ENCODE measurements around the gene MYO18A.

GRCh38 chr17:29066606-29067005, 113.6 kb downstream of the MYO18A start:
- TF ChIP-seq CTCF (IDR thresholded peaks at IDR 0.05; ENCODE audit: insufficient read depth, low read depth, low read length) (no peak), EZH2 (IDR thresholded peaks at IDR 0.05; ENCODE audit: insufficient read depth, low read length) (no peak)
